Measurements from ENCODE around the gene DNM3. TPM values are rescaled to one million over a fixed set of nuclear protein-coding genes. Genes with fewer than 3 reads are reported as not detected.

The DNM3 gene
- total RNA-seq, 1 donor from 2014 or later: 4.7 TPM

DNA sequence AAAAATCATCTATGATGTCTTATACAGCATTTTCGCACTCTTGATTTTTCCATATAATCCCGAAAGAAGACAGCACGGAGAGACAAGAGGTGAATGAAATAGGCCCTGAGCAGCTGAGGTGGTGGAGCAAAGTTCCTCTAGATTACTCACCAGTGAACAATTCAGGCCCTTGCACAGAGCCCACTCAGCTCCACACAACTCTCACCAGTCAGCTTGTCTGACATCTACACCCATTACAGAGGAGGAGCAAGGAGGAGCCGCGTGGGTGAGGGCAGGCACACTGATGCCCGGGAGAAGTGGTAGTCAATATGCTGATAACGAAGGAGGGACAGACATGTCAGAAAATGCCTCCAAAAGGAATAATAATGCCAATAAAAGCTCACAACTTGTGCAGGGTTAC lies 59.9 kb downstream of the DNM3 start:
- Mint-ChIP-seq H3K27ac (ENCODE audit: unreplicated experiment) (peak overlapping the region; percentile 84), H3K4me3 (ENCODE audit: unreplicated experiment) (no peak overlapping the region), H3K4me1 (ENCODE audit: low read depth, unreplicated experiment) (peaks cover 22% of the 10 kb centered on the region), H3K9me3 (ENCODE audit: unreplicated experiment) (peaks cover 4% of the 10 kb centered on the region), H3K27me3 (ENCODE audit: low read depth, unreplicated experiment) (no peaks in the 10 kb centered on the region), H3K36me3 (ENCODE audit: low read depth, unreplicated experiment) (peaks cover 2% of the 10 kb centered on the region)
- no peak overlapping the region for H3K4me3 ChIP-seq (ENCODE audit: insufficient read depth, low read depth, low read length)
- no peaks in the 10 kb centered on the region for H3K27me3 ChIP-seq (ENCODE audit: insufficient read depth, low read length)
- H3K36me3 ChIP-seq (ENCODE audit: insufficient read depth, low read length): no peaks in the 10 kb centered on the region
- no peaks in the 10 kb centered on the region for H4K20me1 ChIP-seq (ENCODE audit: insufficient read depth, low read length)
- H2AFZ ChIP-seq (ENCODE audit: low read depth, low read length): no peak overlapping the region
- no peak overlapping the region for H3K4me2 ChIP-seq (ENCODE audit: low read length)
- no peaks in the 10 kb centered on the region for H3K79me2 ChIP-seq (ENCODE audit: insufficient read depth, low read length)
- no peaks in the 10 kb centered on the region for H3K4me1 ChIP-seq (ENCODE audit: insufficient read depth, low read length)
- TF ChIP-seq, protein P1, sequence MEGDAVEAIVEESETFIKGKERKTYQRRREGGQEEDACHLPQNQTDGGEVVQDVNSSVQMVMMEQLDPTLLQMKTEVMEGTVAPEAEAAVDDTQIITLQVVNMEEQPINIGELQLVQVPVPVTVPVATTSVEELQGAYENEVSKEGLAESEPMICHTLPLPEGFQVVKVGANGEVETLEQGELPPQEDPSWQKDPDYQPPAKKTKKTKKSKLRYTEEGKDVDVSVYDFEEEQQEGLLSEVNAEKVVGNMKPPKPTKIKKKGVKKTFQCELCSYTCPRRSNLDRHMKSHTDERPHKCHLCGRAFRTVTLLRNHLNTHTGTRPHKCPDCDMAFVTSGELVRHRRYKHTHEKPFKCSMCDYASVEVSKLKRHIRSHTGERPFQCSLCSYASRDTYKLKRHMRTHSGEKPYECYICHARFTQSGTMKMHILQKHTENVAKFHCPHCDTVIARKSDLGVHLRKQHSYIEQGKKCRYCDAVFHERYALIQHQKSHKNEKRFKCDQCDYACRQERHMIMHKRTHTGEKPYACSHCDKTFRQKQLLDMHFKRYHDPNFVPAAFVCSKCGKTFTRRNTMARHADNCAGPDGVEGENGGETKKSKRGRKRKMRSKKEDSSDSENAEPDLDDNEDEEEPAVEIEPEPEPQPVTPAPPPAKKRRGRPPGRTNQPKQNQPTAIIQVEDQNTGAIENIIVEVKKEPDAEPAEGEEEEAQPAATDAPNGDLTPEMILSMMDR (IDR thresholded peaks at IDR 0.05; ENCODE audit: insufficient read depth, low read depth, low read length): no peak
- no peak for TF ChIP-seq EZH2 (IDR thresholded peaks at IDR 0.05; ENCODE audit: insufficient read depth, low read length)
- no peaks in the 10 kb centered on the region for H3K9me3 ChIP-seq (ENCODE audit: insufficient read depth, low read depth, low read length)
- no peak overlapping the region for H3K9ac ChIP-seq (ENCODE audit: low read length)
- DNase-seq (ENCODE audit: low read depth): peak; percentile 25
- H3K27ac ChIP-seq (ENCODE audit: low read depth, low read length): no peak overlapping the region
- no peak for FAIRE-seq

DNA sequence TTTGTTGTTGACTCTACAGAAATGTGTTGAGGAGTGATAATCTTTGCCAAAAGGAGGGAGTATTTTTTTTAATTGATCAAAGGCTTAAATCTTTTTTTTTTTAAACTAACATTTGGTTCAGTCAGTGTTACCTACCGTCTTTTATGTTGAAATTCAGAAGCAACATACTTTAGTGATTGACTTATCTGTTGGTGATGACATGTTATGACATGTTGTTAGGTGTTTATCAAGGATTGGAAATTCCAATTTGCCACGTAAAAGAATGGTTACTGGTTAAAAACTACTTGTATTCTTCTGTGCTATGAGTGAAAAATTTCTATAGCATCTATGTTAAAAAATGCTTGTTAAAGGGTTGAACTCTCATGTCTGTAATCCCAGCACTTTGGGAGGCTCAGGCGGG lies 61.2 kb downstream of the DNM3 start:
- Histone ChIP-seq H2AFZ (ENCODE audit: low read depth, low read length) (no peak overlapping the region), H3K27me3 (ENCODE audit: insufficient read depth, low read length) (no peaks in the 10 kb centered on the region), H3K4me2 (ENCODE audit: low read length) (no peak overlapping the region), H3K27ac (ENCODE audit: low read depth, low read length) (no peak overlapping the region), H3K4me3 (ENCODE audit: insufficient read depth, low read depth, low read length) (no peak overlapping the region), H3K9me3 (ENCODE audit: insufficient read depth, low read depth, low read length) (no peaks in the 10 kb centered on the region), H4K20me1 (ENCODE audit: insufficient read depth, low read length) (no peaks in the 10 kb centered on the region), H3K9ac (ENCODE audit: low read length) (no peak overlapping the region), H3K36me3 (ENCODE audit: insufficient read depth, low read length) (no peaks in the 10 kb centered on the region), H3K79me2 (ENCODE audit: insufficient read depth, low read length) (no peaks in the 10 kb centered on the region), H3K4me1 (ENCODE audit: insufficient read depth, low read length) (no peaks in the 10 kb centered on the region)
- Mint-ChIP-seq H3K36me3 (ENCODE audit: low read depth, unreplicated experiment) (peaks cover 2% of the 10 kb centered on the region), H3K9me3 (ENCODE audit: unreplicated experiment) (peaks cover 4% of the 10 kb centered on the region), H3K4me1 (ENCODE audit: low read depth, unreplicated experiment) (peaks cover 22% of the 10 kb centered on the region), H3K4me3 (ENCODE audit: unreplicated experiment) (no peak overlapping the region), H3K27me3 (ENCODE audit: low read depth, unreplicated experiment) (no peaks in the 10 kb centered on the region), H3K27ac (ENCODE audit: unreplicated experiment) (peak overlapping the region; percentile 4)
- TF ChIP-seq EZH2 (IDR thresholded peaks at IDR 0.05; ENCODE audit: insufficient read depth, low read length): no peak
- TF ChIP-seq, protein P1 (IDR thresholded peaks at IDR 0.05; ENCODE audit: insufficient read depth, low read depth, low read length): no peak
- FAIRE-seq (no peak), DNase-seq (ENCODE audit: low read depth) (no peak)

DNA sequence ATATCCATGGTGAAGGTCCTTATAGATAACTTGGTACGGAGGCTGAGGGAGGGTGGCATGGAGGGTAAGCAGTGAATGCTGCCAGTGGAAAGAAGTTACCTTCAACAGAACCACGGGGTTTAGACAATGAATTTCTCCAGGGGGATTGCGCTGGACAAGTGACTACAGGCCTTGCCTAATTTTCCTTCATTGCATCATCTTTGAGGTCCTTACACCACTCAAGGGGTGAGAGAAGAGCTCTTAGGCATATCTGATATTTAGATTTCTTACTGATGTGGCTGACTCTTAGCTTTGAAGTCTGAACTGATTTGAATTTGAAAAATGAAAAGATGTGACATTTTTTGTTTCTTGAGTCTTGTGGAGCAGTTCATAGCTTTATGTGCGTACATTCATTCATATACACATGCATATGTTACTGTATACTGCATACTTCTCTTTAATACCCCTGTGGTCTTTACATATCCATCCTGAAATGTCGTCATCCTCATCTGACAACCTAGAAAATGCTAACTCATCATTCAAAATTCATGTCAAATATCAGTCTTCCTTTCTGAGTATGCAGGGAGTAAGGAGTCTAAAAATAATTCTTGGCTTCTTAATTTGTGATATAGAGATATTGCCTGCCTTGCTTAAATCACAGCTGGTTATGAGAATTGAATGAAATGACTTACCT lies 63.6 kb downstream of the DNM3 start:
- H2AFZ ChIP-seq (ENCODE audit: low read depth, low read length): no peak overlapping the region
- H3K27me3 Mint-ChIP-seq (ENCODE audit: low read depth, unreplicated experiment): no peaks in the 10 kb centered on the region
- H3K4me1 Mint-ChIP-seq (ENCODE audit: low read depth, unreplicated experiment): peaks cover 18% of the 10 kb centered on the region

More for the DNA sequence above, 63.6 kb downstream of the DNM3 start:
- H3K79me2 ChIP-seq (ENCODE audit: insufficient read depth, low read length): no peaks in the 10 kb centered on the region
- Mint-ChIP-seq H3K4me3 (ENCODE audit: unreplicated experiment) (no peak overlapping the region), H3K27ac (ENCODE audit: unreplicated experiment) (peak overlapping the region; percentile 13), H3K36me3 (ENCODE audit: low read depth, unreplicated experiment) (no peaks in the 10 kb centered on the region), H3K9me3 (ENCODE audit: unreplicated experiment) (peaks cover 4% of the 10 kb centered on the region)
- H4K20me1 ChIP-seq (ENCODE audit: insufficient read depth, low read length): no peaks in the 10 kb centered on the region
- H3K4me1 ChIP-seq (ENCODE audit: insufficient read depth, low read length): no peaks in the 10 kb centered on the region
- no peaks in the 10 kb centered on the region for H3K27me3 ChIP-seq (ENCODE audit: insufficient read depth, low read length)
- TF ChIP-seq EZH2 (IDR thresholded peaks at IDR 0.05; ENCODE audit: insufficient read depth, low read length): no peak
- TF ChIP-seq, protein P1 (IDR thresholded peaks at IDR 0.05; ENCODE audit: insufficient read depth, low read depth, low read length): no peak
- DNase-seq (ENCODE audit: low read depth) (no peak), FAIRE-seq (no peak)
- no peaks in the 10 kb centered on the region for H3K9me3 ChIP-seq (ENCODE audit: insufficient read depth, low read depth, low read length)
- no peak overlapping the region for H3K4me2 ChIP-seq (ENCODE audit: low read length)
- no peaks in the 10 kb centered on the region for H3K36me3 ChIP-seq (ENCODE audit: insufficient read depth, low read length)
- H3K4me3 ChIP-seq (ENCODE audit: insufficient read depth, low read depth, low read length): no peak overlapping the region
- no peak overlapping the region for H3K27ac ChIP-seq (ENCODE audit: low read depth, low read length)
- H3K9ac ChIP-seq (ENCODE audit: low read length): no peak overlapping the region
